Measurements from ENCODE around the gene PSMD9.

The PSMD9 gene

GRCh38 chr12:121888478-121889273 lies at the start of gene PSMD9:
Gene PSMD9 (plus strand): TSS chr12:121888790. CDS start chr12:121888857, 67 bp downstream.
- TF ChIP-seq CTCF (conservative IDR thresholded peaks at IDR 0.05; ENCODE audit: low read depth, low read length), result peak; percentile 86
- peak; percentile 99 for DNase-seq (ENCODE audit: low read depth)
- H3K4me3 ChIP-seq (ENCODE audit: low read depth, low read length), result peak within 1 kb of the TSS; percentile 99

GRCh38 chr12:121839106-121839992 lies 49.2 kb upstream of the PSMD9 start:
- peak; percentile 42 for TF ChIP-seq CTCF (conservative IDR thresholded peaks at IDR 0.05; ENCODE audit: low read depth, low read length)
- peak overlapping the region; percentile 71 for H3K4me3 ChIP-seq (ENCODE audit: low read depth, low read length)
- DNase-seq (ENCODE audit: low read depth), result peak; percentile 99

- no peak for TF ChIP-seq CTCF (conservative IDR thresholded peaks at IDR 0.05; ENCODE audit: low read depth, low read length)
These were observed 48.4 kb upstream of the PSMD9 start for GRCh38 chr12:121839993-121840761.

GRCh38 chr12:121843236-121843982 lies 45.2 kb upstream of the PSMD9 start:
- H3K4me3 ChIP-seq (ENCODE audit: low read depth, low read length), result no peak overlapping the region
- TF ChIP-seq CTCF (conservative IDR thresholded peaks at IDR 0.05; ENCODE audit: low read depth, low read length), result no peak
- no peak for DNase-seq (ENCODE audit: low read depth)

More at GRCh38 chr12:121839993-121840761, 48.4 kb upstream of the PSMD9 start:
- DNase-seq (ENCODE audit: low read depth), result no peak
- H3K4me3 ChIP-seq (ENCODE audit: low read depth, low read length), result peak overlapping the region; percentile 71

GRCh38 chr12:121845701-121846100 lies 42.9 kb upstream of the PSMD9 start:
- no peak for DNase-seq (ENCODE audit: low read depth)
- H3K4me3 ChIP-seq (ENCODE audit: low read depth, low read length), result no peak overlapping the region
- no peak for TF ChIP-seq CTCF (conservative IDR thresholded peaks at IDR 0.05; ENCODE audit: low read depth, low read length)

GRCh38 chr12:121849211-121849610 lies 39.4 kb upstream of the PSMD9 start:
- no peak for DNase-seq (ENCODE audit: low read depth)
- no peak overlapping the region for H3K4me3 ChIP-seq (ENCODE audit: low read depth, low read length)
- TF ChIP-seq CTCF (conservative IDR thresholded peaks at IDR 0.05; ENCODE audit: low read depth, low read length), result no peak
